Fibroblast of pulmonary artery (primary cell): ENCODE measurements around the gene STIMATE.

ENCODE experiments used
- DNase-seq: peaks from one replicate; pipeline ENCODE4 v3.0.0-alpha.2; 2010; ENCODE audit warnings: low read depth
- H3K4me3 ChIP-seq: replicated peaks from 2 replicates; pipeline ENCODE4 v1.5.1; 2011; ENCODE audit warnings: low read depth, mild to moderate bottlenecking, control low read depth, low read length, moderate library complexity
- TF ChIP-seq, protein P1 (sequence below): IDR thresholded peaks from 2 replicates; pipeline ENCODE4 v1.5.1; 2011; ENCODE audit warnings: mild to moderate bottlenecking, control low read depth, low read length, inconsistent platforms; ENCODE audit errors: missing control alignments

STIMATE gene

DNA sequence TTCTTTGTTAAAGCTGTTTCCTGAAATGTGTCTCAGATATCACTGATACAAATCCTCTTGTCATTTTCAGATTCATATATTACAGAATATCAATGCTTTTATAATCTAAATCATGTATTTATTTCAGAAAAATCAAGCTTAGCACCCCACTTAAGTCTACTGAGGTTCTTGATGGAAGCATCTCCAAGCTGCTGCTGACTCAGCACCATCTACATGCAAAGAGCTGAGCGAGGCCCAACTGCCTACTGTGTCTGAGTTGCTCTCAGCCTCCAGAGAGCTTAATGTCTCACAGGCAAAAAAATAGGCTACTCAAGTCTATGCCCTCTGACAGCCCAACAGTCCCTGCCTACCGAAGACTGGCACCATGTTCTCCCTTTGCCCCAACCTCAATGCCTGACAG is 29.2 kb upstream of the STIMATE start:
- no peak for DNase-seq
- TF ChIP-seq, protein P1, sequence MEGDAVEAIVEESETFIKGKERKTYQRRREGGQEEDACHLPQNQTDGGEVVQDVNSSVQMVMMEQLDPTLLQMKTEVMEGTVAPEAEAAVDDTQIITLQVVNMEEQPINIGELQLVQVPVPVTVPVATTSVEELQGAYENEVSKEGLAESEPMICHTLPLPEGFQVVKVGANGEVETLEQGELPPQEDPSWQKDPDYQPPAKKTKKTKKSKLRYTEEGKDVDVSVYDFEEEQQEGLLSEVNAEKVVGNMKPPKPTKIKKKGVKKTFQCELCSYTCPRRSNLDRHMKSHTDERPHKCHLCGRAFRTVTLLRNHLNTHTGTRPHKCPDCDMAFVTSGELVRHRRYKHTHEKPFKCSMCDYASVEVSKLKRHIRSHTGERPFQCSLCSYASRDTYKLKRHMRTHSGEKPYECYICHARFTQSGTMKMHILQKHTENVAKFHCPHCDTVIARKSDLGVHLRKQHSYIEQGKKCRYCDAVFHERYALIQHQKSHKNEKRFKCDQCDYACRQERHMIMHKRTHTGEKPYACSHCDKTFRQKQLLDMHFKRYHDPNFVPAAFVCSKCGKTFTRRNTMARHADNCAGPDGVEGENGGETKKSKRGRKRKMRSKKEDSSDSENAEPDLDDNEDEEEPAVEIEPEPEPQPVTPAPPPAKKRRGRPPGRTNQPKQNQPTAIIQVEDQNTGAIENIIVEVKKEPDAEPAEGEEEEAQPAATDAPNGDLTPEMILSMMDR: no peak
- no peak overlapping the region for H3K4me3 ChIP-seq

DNA sequence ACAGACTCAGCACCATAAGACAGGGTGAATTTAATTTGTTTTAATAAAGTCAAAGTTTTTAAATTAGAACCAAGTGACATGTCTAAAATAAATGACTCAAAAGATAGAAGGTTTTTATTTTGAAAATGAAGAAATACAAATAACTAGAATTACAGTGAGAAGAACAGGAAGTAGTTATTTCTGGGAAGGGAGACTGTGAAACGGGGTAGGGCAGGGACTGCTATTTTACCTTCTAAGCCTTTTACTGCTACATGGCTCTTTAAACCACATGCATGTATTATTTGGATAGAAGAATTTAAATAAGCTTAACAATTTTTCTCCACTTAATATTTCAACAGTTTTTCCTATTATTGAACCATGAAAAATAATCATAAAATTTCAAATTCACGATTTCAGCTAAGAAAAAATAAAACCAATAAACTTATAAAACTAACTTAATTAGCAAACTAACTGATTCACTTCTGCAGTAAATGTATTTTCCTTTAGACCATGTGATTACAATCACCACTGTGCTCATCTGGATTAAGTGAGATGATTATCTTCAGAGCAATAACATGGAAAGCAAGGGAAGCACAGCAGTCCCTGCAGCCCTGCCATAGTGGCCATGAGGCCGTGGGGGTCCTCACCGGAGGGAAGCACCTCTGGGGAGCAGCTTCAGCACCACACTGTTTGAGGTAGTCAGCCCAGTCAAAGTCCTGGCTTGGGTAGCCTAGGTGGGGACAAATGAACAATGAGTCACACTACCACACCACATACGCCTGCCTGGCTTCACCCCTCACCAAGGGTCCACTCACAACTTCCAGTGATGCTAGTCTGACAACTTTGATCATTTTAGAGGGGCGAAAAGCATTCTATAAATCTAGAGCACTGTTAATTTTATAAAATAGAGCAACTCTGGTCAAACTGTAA is 28.3 kb upstream of the STIMATE start:
- no peak for DNase-seq
- no peak overlapping the region for H3K4me3 ChIP-seq
- TF ChIP-seq, protein P1: no peak

DNA sequence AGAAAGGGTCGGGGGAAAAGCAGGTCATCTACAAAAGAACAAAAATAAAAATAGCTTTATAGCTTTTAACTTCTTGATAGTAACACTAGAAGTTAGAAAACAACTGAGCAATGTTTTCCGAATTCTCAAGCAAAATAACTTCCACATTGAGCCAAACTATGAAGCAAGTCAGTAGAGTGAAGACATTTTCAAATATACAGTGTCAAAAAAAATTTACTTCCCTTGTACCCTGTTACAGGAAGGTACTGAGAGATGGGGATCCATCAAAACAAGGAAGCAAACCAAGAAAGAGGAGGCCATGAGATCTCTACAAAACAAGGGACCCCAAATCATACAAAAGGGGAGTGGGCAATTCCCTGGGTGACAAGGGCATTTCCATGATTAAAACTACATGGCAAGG is 26.6 kb upstream of the STIMATE start:
- TF ChIP-seq, protein P1: no peak
- no peak overlapping the region for H3K4me3 ChIP-seq
- no peak for DNase-seq

DNA sequence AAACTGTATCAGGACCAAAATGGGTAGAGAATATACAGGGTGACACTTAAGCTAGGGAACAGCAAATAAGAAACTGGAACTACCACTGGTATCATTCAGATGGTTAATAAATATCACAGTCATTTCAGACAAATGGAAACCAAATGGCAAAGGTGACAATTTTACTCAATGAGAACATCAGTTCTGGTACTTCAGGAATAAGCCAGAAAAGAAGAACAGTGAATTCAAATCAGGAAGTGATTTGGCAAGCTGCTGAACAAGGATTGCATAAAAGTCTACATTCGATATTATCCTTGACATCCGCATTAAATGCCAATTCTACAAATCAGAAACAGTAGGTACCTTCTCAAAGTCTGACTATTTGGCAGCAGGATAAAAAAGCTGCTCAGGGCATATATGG is 23.5 kb upstream of the STIMATE start:
- TF ChIP-seq, protein P1: no peak
- DNase-seq: no peak
- no peak overlapping the region for H3K4me3 ChIP-seq

DNA sequence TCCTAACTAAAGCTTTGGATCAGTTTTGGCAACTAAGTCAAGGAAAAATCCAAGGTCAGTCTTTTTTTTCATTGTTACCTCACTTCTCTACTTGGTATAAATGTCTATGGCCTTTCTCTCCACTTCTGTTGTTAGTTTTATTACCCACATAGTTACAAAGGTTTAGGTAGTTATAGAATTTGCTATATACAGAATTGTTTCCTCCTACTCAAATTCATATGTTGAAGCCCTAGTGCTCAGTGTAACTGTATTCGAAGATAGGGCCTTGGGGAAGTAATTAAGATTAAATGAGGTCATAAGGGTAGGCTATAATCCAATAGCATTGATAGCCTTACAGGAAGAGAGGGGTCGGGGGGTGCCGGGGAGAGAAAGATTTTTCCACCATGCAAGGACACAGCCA is 19.7 kb upstream of the STIMATE start:
- DNase-seq: no peak
- TF ChIP-seq, protein P1: no peak
- H3K4me3 ChIP-seq: no peak overlapping the region

DNA sequence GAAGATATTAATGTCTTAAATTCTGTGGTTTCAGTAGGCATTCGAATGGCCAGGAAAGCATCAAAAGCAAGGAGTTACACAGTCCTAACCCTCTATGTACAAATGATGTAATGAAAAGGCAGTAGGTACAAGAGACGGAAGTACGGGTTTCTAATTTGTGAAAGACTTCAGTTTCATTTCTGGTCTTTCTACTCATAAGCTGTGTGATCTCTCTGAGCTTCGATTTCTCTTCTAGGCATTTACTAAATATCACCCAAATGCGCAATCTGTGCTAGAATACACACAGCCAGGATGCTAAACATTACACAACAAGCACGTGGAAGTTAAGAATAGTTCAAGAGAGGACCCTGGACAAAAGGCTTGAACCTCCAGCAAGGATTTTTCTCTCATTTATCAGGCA is 17.9 kb upstream of the STIMATE start:
- no peak overlapping the region for H3K4me3 ChIP-seq
- no peak for DNase-seq
- TF ChIP-seq, protein P1: no peak
